Glomerular endothelial cell (primary cell): Measurements from ENCODE around the gene ITGA11. TPM values are rescaled to one million over a fixed set of nuclear protein-coding genes. Genes with fewer than 3 reads are reported as not detected.

Source experiments
- DNase-seq: peaks from one replicate; pipeline ENCODE4 v3.0.0-alpha.2; 2011; ENCODE audit warnings: low read depth, low spot score; ENCODE audit errors: extremely low read depth
- total RNA-seq: library from RNA; depleted of rRNA; stranded (reverse); fragments of >200 nt; gene quantifications from 2 replicates; pipeline ENCODE4 v1.2.3, GENCODE V29; 2015

The ITGA11 gene
- total RNA-seq, 1 donor from 2014 or later: 54.2 TPM

DNA sequence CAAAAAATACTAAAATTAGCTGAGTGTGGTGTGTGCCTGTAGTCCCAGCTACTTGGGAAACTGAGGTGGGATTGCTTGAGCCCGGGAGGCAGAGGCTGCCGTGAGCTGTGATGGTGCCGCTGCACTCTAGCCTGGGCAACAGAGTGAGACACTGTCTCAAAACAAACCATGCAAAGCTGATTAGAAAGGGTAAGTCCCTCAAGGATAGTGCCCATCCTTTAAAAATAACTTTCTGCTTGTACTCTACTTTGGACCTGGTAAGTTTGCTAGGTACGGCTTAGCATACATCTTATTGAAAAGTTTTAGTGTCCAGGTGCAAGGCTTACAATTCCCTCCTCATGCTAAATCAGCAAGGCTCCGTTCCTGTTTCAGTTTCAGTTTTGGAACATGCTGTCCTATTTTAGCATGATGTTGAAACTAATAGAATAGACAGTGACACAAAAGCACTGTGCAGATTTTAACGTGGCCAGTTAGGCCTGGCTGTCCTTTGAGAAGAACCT lies 133.0 kb downstream of the ITGA11 start:
- no peak for DNase-seq

DNA sequence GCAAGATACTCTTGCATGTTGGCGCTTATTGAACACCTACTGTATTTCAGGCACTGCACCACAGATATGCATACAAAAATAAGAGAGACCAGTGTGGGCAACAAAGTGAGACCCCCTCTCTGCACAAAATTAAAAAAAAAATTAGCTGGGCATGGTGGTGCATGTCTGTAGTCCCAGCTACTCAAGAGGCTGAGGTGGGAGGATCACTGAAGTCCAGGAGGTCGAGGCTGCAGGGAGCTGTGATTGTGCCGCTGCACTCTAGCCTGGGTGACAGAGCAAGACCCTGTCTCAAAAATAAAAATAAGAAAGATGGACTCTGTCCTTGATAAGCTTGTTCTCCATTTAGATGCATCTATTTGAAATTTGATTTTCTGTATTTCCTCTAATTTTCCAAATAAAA lies 133.6 kb downstream of the ITGA11 start:
- no peak for DNase-seq

DNA sequence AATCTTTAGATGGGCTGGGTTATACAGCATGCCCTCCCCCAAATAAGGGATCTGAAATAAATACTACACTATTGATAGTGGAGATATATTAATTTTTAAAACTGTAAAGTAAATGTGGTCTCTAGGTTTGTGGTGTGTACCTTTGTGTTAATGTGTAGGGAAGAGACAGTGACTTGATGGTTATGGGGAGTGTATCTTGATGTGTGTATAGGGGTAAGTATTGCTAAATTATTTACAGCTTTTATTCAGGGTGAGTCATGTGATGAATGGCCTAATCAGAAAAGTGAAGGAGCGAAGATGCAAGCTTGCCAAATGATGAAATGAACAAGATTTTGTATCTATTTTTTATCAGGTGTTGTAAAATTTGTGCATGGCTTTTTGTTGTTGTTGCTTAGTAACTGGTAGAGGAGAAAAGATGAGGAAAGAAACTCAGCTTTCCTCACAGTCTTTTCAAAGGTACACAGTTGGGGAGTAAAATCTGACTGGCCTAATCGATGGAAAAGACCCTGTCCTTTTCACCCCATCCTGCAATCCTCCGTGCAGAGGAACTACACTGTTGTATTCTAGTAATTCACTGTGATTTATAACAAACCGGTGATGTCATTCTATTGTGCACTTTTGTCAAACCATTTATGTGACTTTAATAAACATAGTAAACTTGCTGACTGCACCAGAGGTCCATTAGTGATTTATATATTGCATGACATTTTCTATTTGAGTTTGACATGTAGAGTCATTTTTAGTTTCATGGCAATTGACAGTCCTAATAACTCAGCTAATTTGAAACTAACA lies 136.8 kb downstream of the ITGA11 start:
- no peak for DNase-seq

DNA sequence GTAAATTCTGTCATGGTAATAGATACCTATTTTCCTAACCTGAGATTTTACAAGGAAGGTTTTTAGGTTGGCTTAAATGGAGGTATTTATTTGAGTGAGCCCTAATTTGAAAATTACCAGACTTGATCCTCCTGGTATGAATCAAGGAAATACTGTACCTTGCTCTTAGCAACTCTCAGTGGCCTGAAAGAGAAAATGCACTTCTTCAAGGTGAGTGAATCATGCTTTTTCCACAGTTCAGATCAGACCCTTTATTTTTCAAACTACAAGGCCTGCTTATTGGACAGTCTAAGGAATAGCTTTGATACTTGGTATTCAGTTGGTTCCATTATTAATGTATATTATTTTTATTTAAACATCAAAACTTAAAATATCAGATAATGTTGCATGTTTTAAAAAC lies 139.0 kb downstream of the ITGA11 start:
- DNase-seq: no peak

DNA sequence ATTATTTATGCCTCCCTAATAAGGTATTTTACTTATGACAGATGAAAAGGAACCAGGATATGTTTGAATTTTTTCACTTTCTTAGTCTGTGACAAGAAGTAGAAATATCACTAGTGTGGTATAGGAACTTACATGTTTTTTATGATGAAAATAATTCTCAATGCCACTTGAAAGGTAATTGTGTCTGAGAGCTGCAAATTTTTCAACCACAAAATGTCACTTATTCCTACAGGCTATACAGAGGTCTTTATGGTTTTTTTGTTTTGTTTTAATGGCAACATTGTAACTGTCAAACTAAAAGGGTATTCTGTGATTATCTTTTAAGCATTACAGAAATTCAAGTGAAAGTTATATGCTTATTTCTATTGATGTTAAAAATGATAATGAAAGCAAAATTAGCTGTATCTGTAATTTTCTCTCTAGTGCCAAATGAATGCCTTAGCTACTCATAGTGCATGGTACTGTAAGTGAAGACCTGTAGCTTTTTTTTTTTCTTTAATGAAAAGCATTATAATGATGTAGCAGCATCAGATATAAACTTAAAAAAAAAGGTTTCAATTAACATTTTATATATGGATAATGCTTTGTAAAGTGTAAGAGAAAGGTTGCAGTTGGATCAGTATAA lies 139.7 kb downstream of the ITGA11 start:
- DNase-seq: no peak

DNA sequence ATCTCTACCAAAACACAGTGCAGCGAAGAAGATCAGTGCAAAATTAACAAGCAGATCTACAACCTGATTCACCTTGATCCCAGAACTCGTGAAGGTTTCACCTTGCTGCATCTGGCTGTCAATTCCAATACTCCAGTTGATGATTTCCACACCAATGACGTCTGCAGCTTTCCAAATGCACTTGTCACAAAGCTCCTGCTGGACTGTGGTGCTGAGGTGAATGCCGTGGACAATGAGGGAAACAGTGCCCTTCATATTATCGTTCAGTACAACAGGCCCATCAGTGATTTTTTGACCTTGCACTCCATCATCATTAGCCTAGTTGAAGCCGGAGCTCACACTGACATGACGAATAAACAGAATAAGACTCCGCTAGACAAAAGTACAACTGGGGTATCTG lies 141.2 kb downstream of the ITGA11 start:
- DNase-seq: no peak

DNA sequence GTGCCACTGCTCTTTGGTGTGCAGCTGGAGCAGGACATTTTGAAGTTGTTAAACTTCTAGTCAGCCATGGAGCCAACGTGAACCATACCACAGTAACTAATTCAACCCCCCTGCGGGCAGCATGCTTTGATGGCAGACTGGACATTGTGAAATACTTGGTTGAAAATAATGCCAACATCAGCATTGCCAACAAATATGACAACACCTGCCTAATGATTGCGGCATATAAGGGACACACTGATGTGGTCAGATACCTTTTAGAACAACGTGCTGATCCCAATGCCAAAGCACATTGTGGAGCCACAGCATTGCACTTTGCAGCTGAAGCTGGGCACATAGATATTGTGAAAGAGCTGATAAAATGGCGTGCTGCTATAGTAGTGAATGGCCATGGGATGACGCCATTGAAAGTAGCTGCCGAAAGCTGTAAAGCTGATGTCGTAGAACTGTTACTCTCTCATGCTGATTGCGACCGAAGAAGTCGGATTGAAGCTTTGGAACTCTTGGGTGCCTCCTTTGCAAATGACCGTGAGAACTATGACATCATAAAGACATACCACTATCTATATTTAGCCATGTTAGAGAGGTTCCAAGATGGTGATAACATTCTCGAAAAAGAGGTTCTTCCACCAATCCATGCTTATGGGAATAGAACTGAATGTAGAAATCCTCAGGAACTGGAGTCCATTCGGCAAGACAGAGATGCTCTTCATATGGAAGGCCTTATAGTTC lies 142.2 kb downstream of the ITGA11 start:
- no peak for DNase-seq

DNA sequence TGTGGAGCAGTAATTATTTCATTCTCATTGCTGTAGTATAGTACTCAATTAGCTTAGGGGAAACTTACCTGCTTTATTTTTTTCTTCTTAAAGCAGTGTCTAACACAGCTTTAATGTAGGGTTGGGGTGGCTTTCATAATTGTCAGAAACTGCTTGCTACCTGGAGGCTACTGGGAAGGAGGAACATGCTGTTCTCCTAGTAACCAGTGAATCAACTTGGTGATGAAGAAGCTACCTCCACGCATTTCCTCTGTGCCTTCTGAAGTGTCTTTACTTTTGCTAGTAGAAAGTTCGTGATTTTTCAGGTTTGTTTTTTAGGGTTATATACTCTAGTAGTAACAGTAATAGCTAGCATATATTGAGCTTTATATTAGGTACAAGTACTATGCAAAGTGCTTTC lies 142.9 kb downstream of the ITGA11 start:
- no peak for DNase-seq

DNA sequence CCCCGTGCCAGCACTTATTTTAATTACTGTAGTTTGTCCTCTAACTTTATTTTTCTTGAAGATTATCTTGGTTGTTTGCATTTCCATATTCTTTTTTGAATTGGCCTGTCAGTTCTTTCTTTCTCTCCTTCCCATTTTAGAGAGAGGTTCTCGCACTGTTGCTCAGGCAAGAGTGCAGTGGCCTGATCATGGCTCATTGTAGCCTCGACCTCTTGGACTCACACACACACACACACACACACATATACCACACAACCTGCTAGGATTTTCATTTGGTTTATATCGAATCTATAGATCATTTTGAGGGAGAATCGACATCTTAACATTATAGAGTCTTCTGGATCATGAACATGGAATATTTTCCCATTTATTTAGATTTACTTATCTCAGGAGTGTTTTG lies 145.7 kb downstream of the ITGA11 start:
- no peak for DNase-seq

DNA sequence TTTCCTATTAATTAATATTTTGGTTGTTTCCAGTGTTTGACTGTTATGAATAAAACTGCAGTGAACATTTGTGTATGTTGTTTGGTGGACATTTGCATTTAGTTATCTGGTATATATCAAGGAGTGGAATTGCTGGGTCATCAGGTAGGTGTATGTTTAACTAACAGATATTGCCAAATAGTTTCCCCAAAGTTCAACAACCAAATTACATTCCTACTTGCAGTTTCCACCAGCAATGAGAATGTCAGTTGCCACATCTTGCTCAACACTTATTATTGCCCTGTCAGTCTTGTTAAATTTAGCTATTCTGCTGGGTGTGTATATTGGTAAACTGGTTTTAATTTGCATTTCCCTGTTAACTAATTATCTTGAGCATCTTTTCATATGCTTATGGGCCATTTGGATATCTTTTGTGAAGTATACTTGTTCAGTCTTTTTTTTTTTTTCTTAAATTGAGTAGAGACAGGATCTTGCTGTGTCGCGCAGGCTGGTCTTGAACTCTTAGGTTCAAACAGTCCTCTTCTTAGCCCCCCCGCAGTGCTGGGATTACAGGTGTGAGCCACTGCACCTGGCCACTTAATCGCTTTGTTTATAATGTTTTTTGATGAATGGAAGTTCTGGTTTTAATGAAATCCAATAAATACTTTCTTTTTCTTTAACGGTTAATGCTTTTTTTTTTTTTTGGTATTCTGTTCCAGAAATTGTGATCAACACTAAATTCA lies 146.5 kb downstream of the ITGA11 start:
- DNase-seq: no peak

DNA sequence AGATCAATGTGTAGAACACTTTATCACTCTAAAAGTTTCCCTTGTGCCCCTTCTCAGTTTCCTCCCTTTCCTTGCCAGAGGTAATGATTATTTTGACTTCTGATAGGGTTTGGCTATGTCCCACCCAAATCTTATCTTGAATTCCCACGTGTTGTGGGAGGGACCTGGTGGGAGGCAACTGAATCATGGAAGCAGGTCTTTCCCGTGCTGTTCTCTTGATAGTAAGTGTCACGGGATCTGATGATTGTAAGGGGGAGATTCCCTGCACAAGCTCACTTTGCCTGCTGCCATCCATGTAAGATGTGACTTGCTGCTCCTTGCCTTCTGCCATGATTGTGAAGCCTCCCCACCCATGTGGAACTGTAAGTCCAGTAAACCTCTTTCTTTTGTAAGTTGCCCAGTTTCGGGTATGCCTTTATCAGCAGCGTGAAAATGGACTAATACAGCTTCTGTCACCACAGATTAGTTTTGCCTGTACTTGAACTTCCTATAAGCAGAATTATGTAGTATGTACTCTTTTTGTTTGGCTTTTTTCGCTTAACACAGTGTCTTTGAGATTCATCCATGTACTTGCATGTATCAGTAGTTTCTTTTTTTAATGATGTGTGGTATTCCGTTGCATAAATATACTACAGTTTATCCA lies 147.2 kb downstream of the ITGA11 start:
- DNase-seq: no peak

DNA sequence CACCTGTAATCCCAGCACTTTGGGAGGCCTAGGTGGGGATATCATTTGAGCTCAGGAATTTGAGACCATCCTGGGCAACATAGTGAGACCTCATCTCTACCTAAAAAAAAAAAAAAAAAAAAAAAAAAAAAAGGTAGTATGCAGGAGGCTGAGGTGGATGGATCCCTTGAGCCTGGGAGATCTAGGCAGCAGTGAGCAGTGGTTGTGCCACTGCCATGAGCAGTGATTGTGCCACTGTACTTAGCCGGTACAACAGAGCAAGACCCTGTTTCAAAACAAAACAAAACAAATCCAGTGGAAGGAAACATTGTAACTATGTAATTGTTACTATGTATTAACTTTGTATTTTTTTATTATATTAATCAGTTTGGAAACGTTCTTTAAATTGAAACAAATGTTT lies 148.6 kb downstream of the ITGA11 start:
- no peak for DNase-seq

DNA sequence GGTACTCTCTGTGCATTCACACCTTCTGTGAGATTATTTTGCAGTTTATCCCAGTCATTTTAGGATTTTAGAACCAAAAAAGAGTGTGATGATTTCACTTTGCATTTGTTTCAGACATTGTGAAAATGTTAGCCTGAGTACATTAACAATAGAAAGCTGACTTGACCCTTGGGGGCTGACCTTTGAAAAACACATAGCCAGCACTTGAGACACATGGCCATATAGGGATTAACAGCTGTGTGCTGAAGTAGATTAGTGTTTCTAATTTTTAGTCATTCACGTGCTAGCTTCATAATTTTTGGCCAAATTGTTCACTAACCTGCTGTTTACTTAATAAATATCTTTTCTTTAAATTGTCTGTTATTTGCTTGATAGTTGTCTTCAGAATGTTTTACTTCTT lies 151.0 kb downstream of the ITGA11 start:
- no peak for DNase-seq

DNA sequence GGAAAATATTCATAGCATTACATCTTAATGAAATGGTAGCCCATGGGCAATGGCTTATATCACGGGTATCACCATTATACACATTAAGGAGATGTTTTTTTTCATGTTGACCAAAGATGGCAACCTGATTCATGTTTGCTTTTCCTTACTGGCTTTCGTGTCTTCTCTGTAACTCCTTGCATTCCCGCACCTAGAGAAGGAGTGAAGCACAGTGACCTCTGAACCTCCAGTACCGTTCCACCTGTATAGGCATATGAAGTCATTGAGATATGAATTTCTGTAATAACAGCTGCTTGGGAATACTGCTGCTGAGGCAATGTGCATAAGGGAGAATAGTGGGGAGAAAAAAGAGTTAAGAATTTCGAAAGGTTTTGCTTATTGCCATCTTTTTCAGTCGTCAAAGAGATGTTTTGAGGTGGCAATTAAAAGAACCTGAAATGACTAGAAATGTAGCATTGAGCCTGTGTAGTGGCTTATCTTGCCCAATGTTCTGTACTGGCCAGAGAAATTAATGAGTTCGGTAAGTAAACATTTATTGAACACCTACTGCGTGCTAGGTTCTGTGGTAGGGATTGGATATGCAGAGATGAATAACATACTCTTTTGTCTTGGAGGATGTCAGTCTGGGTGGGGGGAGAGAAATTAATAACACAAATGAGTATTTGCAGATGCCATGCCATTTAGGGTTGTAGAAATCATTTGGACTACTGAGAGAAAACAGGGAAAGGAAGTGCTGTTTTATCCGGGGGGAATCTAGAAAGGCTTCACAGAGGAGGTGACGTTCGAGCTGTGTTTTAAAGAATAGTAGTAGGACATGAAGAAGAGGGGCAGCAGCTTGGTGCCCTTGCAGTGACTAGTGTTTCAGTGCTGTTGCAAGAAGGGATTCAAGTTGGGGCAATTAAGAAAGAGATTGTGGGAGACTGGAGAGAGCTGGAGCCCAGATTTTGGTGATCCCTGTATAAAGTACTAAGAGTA lies 151.9 kb downstream of the ITGA11 start:
- no peak for DNase-seq

DNA sequence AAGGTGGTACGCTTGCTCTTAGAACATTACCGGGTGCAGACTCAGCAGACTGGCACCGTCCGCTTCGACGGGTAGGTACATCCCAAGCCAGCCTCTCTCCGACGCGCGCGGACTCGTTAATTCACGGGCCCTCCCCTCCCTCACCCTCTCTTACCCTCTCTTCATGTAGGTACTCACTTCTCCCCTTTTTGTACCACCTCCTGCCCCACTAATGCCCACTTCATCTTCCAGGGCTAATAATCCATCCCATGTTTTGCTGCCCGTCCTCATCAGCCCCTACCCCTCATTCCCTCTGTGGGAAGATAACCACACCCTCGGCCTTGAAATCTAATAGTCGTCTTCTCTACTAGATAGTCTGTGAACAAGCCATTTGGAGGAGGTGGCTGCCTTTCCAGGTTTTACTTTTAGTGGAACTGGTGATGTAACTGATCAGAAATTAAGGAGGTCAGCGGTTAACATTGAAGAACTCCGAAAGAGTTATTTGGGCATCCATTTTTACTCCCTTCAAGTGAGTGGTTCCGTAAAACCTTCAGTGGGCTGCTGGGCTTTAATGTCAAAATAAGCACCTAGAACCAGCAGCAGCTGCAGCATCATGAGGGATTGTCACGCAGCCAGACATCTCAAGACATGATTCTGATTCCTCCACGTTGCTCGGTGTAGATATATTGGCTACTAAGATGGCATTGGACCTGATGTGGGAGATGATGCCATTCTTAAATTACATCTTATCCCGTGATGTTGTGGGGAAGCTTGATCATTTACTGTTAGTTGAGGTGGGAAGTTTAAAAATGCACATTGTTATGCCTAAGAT lies 153.2 kb downstream of the ITGA11 start:
- no peak for DNase-seq

DNA sequence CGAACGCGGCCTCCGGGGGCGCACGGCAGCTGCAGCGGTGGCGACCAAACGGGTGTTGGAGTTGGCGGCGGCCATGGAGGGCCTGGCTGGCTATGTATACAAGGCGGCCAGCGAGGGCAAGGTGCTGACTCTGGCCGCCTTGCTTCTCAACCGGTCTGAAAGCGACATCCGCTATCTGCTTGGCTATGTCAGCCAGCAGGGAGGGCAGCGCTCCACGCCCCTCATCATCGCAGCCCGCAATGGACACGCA lies 153.7 kb downstream of the ITGA11 start:
- no peak for DNase-seq

DNA sequence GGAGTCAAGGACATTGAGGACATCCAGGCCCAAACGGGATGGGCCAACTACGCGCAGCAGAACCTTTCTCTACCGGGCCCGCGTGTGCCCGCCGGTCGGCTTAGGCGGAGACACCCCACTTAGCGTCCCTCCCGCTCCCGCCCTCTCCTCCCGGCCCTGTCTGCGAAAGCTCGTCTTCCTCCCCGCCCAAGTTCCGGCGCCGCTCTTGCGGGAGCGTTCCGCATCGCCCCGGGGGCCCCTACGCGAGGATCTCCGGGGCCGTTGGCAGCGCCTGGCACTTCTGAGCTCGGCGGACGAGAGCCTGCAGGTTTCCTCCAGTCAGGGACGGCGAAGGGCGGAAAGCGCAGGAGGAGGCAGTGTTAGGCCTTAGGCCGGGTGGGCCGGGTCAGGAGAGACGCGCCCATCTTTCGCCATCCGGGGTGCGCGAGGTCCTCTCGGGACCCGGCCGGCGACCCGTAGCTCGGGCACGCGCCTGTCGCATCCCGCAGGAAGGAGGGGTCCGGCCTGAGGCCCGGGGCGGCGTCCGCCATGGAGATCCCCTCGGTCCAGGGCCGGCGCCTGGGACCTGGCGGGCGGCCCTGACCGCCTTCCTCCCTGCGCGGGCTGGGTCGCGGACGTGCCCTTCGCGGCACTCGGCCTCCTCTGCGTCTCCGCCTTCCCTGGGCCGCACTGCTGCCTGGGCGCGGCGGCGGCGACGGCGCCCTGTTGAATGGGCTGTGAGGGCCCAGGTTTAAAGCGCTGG lies 154.2 kb downstream of the ITGA11 start, which contains the start of gene FEM1B:
FEM1B (plus strand) TSS at position 143 of the 742 bp plus-strand sequence. CDS start 673 bp downstream, outside the sequence.
- DNase-seq: peak; percentile 54

DNA sequence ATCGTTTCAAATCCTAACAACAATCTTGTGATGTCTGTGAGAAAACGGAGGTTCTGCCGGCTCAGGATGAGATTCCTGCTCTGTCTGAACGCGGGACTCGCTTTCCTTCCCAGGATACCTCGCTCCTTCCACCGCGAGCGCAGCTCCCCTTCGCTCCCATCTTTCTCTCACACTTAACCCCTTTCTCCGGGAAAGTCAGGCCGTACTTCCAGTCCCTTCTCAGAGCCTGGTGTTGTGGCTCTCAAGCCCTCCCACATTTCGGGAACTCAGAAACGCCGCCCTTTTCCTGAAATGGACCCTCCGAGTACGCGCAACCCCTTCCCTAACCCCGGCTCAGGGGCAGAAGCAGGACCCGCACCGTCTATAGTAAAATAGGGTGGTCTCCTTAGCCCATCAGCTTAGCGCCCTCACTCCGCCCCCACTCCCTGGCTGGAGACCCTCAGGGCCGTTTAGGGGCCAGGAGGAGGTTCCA lies 154.8 kb downstream of the ITGA11 start:
- DNase-seq: peak; percentile 27
